SU-DHL-6 (cell line): ENCODE measurements around the gene FOLR3.
"Not testable (repeated sequence)": the region's sequence is repeated elsewhere in the genome, so short reads cannot be mapped to it uniquely, and the experiment has no call there.

Source experiments
- EZH2phosphoT487 ChIP-seq: fragments of 200-600 bp; sonication (generic), shearing (Covaris generic); conservative IDR thresholded peaks from 2 replicates; pipeline ENCODE4 v1.6.1; 2018; ENCODE audit warnings: mild to moderate bottlenecking, antibody characterized with exemption, low read length, moderate library complexity, mixed read lengths
- TF ChIP-seq, protein P1 (sequence below): fragments of 200-600 bp; sonication (generic); IDR thresholded peaks from one replicate; pipeline ENCODE4 v1.5.1; 2017; ENCODE audit warnings: antibody characterized with exemption, mild to moderate bottlenecking, low read length, moderate library complexity; ENCODE audit not compliant: insufficient read depth, poor library complexity, severe bottlenecking

DNA sequence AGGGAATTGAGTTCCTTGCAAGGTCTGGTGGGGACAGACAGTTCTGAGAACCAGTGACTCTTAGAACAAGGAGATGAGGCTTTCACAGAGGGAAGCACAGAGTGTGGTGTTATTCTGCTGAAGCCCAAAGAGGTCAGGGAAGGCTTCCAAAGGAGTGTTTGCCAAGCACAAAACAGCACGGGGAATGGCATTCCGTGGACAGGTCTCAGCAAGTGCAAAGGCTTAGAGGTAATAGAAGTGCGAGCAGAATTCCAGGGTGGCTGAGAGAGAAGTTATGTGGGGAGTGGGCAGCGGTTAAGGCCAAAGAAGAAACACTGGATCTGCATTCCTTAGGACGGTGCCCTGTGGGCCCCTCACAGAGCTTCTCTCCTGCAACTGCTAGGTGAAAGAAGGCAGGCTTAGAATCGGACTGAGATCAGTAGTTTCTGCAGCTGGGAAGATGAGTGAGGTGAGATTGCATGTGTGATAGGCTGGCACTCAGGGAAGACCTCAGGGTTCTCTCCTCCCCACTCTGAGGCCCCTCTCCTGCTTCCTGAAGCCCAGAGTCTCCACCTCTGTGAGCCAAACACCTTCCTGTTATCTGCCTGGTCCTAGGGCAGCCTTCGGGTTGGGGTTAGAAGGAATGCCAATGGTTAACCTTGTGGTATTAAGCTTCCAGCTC, 45.5 kb downstream of the FOLR3 start:
- TF ChIP-seq, protein P1, sequence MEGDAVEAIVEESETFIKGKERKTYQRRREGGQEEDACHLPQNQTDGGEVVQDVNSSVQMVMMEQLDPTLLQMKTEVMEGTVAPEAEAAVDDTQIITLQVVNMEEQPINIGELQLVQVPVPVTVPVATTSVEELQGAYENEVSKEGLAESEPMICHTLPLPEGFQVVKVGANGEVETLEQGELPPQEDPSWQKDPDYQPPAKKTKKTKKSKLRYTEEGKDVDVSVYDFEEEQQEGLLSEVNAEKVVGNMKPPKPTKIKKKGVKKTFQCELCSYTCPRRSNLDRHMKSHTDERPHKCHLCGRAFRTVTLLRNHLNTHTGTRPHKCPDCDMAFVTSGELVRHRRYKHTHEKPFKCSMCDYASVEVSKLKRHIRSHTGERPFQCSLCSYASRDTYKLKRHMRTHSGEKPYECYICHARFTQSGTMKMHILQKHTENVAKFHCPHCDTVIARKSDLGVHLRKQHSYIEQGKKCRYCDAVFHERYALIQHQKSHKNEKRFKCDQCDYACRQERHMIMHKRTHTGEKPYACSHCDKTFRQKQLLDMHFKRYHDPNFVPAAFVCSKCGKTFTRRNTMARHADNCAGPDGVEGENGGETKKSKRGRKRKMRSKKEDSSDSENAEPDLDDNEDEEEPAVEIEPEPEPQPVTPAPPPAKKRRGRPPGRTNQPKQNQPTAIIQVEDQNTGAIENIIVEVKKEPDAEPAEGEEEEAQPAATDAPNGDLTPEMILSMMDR, result not testable (repeated sequence)
- not testable (repeated sequence) for TF ChIP-seq EZH2phosphoT487
